ENCODE data around the gene EIF5.
A peak's percentile ranks its signal among the peaks of the same experiment; 100 is the strongest.

Gene EIF5

GRCh38 chr14:103315941-103316340 lies 18.1 kb upstream of the EIF5 start:
- no peak for DNase-seq
- TF ChIP-seq POLR2A (IDR thresholded peaks at IDR 0.05; ENCODE audit: low read length) (no peak), GATA1 (IDR thresholded peaks at IDR 0.05; ENCODE audit: low read depth, low read length) (no peak)

- DNase-seq, result no peak
- TF ChIP-seq GATA1 (IDR thresholded peaks at IDR 0.05; ENCODE audit: low read depth, low read length), result no peak
- no peak for TF ChIP-seq POLR2A (IDR thresholded peaks at IDR 0.05; ENCODE audit: low read length)
These were observed 17.3 kb upstream of the EIF5 start for GRCh38 chr14:103316721-103317121.

DNA sequence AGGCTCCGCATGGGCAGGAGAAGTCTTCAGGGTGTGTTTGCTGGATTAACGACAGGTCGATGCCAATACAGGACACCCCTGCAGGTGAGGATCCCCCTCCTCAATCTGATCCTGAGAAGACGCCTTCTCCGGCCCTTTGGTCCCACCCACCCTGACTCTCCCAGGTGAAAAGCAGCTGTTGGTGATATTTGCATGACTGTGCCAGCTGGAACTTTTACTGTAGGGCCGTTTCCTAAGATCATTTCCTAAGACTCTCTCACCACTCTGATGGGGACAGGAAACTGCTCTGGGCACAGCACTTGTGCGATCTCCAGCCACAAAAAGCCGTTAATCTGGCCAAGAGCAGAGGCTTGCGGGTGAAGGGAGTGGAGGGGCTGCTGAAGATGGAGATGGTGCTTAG lies 16.8 kb upstream of the EIF5 start:
- no peak for DNase-seq
- TF ChIP-seq GATA1 (IDR thresholded peaks at IDR 0.05; ENCODE audit: low read depth, low read length), result no peak
- no peak for TF ChIP-seq POLR2A (IDR thresholded peaks at IDR 0.05; ENCODE audit: low read length)

GRCh38 chr14:103317976-103318580 lies 16.0 kb upstream of the EIF5 start:
- TF ChIP-seq POLR2A (IDR thresholded peaks at IDR 0.05; ENCODE audit: low read length), result no peak
- TF ChIP-seq GATA1 (IDR thresholded peaks at IDR 0.05; ENCODE audit: low read depth, low read length), result no peak
- DNase-seq, result no peak

DNA sequence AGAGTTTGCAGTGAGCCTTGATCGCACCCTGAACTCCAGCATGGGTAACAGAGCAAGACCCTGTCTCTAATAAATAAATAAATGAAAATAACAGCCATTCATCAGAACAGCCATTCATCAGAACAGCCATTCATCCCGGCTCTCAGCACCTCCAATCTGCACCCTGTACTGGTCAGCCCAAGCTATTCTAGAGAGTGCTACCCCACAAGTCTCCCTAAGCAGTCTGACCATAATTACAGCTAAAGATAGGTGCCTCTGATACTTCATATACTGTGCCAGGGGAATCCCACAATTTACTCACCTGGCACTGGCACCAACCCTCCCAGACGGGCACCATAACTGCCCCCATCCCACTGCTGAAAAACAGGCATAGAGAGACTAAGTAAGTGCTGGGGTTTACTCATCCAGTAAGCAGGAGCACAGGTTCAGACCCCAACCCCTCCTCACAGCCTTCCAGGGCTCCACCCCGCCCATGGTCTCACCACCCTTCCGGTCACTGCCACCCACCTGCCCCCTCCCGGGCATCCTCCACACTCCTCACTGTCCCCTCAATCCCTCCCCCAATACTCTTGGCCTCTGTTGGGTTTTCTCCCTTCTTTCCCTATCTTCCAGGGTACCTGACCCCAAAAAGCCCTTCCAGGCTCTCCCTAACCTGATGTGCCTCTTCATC lies 15.2 kb upstream of the EIF5 start:
- no peak for TF ChIP-seq GATA1 (IDR thresholded peaks at IDR 0.05; ENCODE audit: low read depth, low read length)
- no peak for TF ChIP-seq POLR2A (IDR thresholded peaks at IDR 0.05; ENCODE audit: low read length)
- no peak for DNase-seq

DNA sequence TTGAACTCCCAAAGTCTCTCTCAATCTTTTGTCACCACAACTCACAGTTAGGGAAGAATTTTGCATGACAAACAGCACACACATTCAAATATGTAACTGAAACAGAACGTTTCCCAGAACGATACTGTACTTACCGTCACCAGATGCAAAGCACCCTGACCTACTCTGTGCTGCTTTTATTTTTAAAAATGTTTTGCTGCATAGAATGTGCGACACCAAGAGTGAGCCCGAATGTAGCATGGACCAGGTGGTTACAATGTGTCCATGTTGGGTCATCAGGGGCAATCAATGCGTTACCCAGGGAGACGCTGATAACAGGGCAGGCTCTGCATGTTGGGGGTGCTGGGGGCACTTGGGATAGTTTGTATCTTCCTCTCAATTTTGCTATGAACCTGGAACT lies 14.6 kb upstream of the EIF5 start:
- DNase-seq, result no peak
- TF ChIP-seq GATA1 (IDR thresholded peaks at IDR 0.05; ENCODE audit: low read depth, low read length) (no peak), POLR2A (IDR thresholded peaks at IDR 0.05; ENCODE audit: low read length) (no peak)

GRCh38 chr14:103326078-103326477 lies 8.0 kb upstream of the EIF5 start:
- TF ChIP-seq POLR2A (IDR thresholded peaks at IDR 0.05; ENCODE audit: low read length), result no peak
- no peak for TF ChIP-seq GATA1 (IDR thresholded peaks at IDR 0.05; ENCODE audit: low read depth, low read length)

GRCh38 chr14:103328941-103329340 lies 5.1 kb upstream of the EIF5 start:
- TF ChIP-seq GATA1 (IDR thresholded peaks at IDR 0.05; ENCODE audit: low read depth, low read length) (no peak), POLR2A (IDR thresholded peaks at IDR 0.05; ENCODE audit: low read length) (peak; percentile 37)
- peak; percentile 78 to 92 for DNase-seq

More at GRCh38 chr14:103326078-103326477, 8.0 kb upstream of the EIF5 start:
- no peak for DNase-seq

GRCh38 chr14:103329401-103330347 lies 4.4 kb upstream of the EIF5 start:
- no peak for TF ChIP-seq GATA1 (IDR thresholded peaks at IDR 0.05; ENCODE audit: low read depth, low read length)
- no peak for TF ChIP-seq POLR2A (IDR thresholded peaks at IDR 0.05; ENCODE audit: low read length)
- no peak for DNase-seq

- DNase-seq, result no peak
- TF ChIP-seq GATA1 (IDR thresholded peaks at IDR 0.05; ENCODE audit: low read depth, low read length), result no peak
- TF ChIP-seq POLR2A (IDR thresholded peaks at IDR 0.05; ENCODE audit: low read length), result no peak
These were observed 3.5 kb upstream of the EIF5 start for GRCh38 chr14:103330536-103330935.

- DNase-seq, result peak; percentile 74 to 78
- TF ChIP-seq GATA1 (IDR thresholded peaks at IDR 0.05; ENCODE audit: low read depth, low read length) (no peak), POLR2A (IDR thresholded peaks at IDR 0.05; ENCODE audit: low read length) (peak; percentile 55)
These were observed 1.7 kb upstream of the EIF5 start for GRCh38 chr14:103332143-103332919.

GRCh38 chr14:103334644-103335622 lies 896 bp downstream of the EIF5 start:
- TF ChIP-seq POLR2A (IDR thresholded peaks at IDR 0.05; ENCODE audit: low read length) (peak; percentile 22), GATA1 (IDR thresholded peaks at IDR 0.05; ENCODE audit: low read depth, low read length) (no peak)
- peak; percentile 77 to 89 for DNase-seq
